Tibial nerve (tissue), 4 donors: ENCODE data around the gene AAK1. TPM values are rescaled to one million over a fixed set of nuclear protein-coding genes. Genes with fewer than 3 reads are reported as not detected.
A peak's percentile ranks its signal among the peaks of the same experiment; 100 is the strongest.

ENCODE experiments used
- DNase-seq, 2 donors: peaks; one replicate each; pipeline ENCODE4 v3.0.0-alpha.2; 2019; ENCODE audit warnings: low spot score in 2 of 2
- H3K27ac ChIP-seq, 4 donors: fragments of 200-600 bp; sonication (generic) in 3 of 4; one replicate each; pipeline ENCODE4 v1.5.1; 2017 to 2019; ENCODE audit warnings: mild to moderate bottlenecking in 1 of 4
- H3K27me3 ChIP-seq, 2 donors: fragments of 200-600 bp; sonication (generic) in 1 of 2; one replicate each; pipeline versions ENCODE4 v1.5.1 to v1.6.0; 2017 to 2019
- H3K36me3 ChIP-seq, 3 donors: fragments of 200-600 bp; sonication (generic); one replicate each; pipeline ENCODE4 v1.5.1; 2018 to 2019
- H3K4me1 ChIP-seq, 4 donors: fragments of 200-600 bp; sonication (generic) in 3 of 4; one replicate each; pipeline ENCODE4 v1.5.1; 2017 to 2019
- H3K4me3 ChIP-seq, 4 donors: fragments of 200-600 bp; sonication (generic) in 3 of 4; one replicate each; pipeline ENCODE4 v1.5.1; 2017 to 2019; ENCODE audit warnings: mild to moderate bottlenecking in 1 of 4, moderate library complexity in 1 of 4
- H3K9me3 ChIP-seq, 4 donors: fragments of 200-600 bp; sonication (generic) in 3 of 4; one replicate each; pipeline ENCODE4 v1.5.1; 2017 to 2019
- EP300 ChIP-seq, 2 donors: sonication (generic); formaldehyde crosslinking; IDR thresholded peaks; one replicate each; pipeline ENCODE4 v1.6.1; 2017; ENCODE audit warnings: antibody characterized with exemption in 2 of 2, mild to moderate bottlenecking in 1 of 2
- POLR2A ChIP-seq, 2 donors: fragments of 450-650 bp; IDR thresholded peaks; one replicate each; pipeline ENCODE4 v1.6.1; 2017; ENCODE audit warnings: antibody characterized with exemption in 2 of 2, mild to moderate bottlenecking in 2 of 2, moderate library complexity in 2 of 2
- WGBS, 2 donors: methylation state at CpG; one replicate each; pipeline ENCODE4 v1.1.5; 2018; 5-methylcytosine and 5-hydroxymethylcytosine counted together
- total RNA-seq, 4 donors: library from RNA; depleted of rRNA; stranded (reverse); fragments of >200 nt; gene quantifications; one replicate each; pipeline ENCODE4 v1.1.0, GENCODE V29; 2016
- TF ChIP-seq, protein P1 (sequence below), 5 experiments: fragments of 200-600 bp in 3 of 5; fragments of 450-650 bp in 2 of 5; sonication (generic) in 3 of 5; IDR thresholded peaks; one replicate each; pipeline ENCODE4 v1.5.1; 2016 to 2019; ENCODE audit warnings: antibody characterized with exemption in 5 of 5, mild to moderate bottlenecking in 3 of 5, moderate library complexity in 2 of 5

AAK1 gene
- total RNA-seq, 4 donors from 2014 or later = 29.2 to 70.5 (median 44.5) TPM

DNA sequence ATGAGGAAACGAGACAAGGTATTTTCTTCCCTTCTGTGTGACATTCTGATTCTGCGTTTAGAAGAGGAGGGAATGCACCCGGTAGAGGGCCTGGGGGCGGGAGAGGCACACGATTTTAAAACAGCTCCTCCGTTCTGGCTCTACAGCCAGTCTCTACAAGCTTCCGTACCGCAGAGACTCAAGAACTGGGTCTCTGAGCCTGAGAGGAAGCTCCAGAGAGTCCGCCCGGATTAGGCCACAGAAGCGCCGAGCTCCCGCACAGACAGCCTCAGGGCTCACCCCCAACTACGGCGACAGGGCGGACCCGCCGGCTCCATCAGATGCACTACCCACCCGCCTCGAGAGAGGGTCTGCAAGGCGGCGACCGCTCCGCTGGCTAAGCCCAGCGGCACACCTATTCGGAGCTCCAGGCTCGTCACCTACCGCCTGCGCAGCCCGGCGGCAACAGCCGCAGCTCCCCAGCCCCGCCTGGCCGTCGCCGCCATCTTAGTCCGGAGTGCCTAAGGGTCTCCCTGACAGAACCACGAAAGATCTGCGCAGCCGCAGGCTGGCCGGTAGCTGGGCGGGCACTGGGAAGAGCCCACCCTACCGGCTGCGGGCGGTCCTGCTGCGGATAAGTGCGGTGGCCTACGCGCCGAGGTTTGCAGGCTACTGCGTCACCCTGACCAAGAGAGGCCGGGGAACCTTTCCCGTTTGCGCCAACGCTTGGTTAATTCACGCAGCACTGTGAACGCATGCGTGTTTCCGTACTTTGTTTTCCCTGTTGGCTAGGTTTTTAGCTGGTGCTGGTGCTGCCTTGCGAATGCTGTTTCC, 206.4 kb downstream of the AAK1 start, which contains the start of gene NFU1:
TSS of gene NFU1 (minus strand) at position 498 of the 813 bp plus-strand sequence. CDS start at position 485, 13 bp downstream.
- Histone ChIP-seq H3K4me3 (peak within 1 kb of the TSS; percentile 72 to 97 (median 88)), H3K27ac (peak within 1 kb of the TSS; percentile 96 to 99 (median 98)), H3K36me3 (no peaks in the 10 kb centered on the region), H3K9me3 (no peaks in the 10 kb centered on the region), H3K27me3 (no peaks in the 10 kb centered on the region), H3K4me1 (peaks cover 0 to 31% (median 10%) of the 10 kb centered on the region in 4 donors)
- WGBS, 2 donors = 0% methylated on average over 46 to 52 of the region's 60 CpGs
- peak; percentile 82 to 83 for DNase-seq
- TF ChIP-seq POLR2A (IDR thresholded peaks at IDR 0.05) (peak; percentile 34 to 92), EP300 (IDR thresholded peaks at IDR 0.05) (peak in 1 of 2 donors; percentile 96)
- TF ChIP-seq, protein P1, sequence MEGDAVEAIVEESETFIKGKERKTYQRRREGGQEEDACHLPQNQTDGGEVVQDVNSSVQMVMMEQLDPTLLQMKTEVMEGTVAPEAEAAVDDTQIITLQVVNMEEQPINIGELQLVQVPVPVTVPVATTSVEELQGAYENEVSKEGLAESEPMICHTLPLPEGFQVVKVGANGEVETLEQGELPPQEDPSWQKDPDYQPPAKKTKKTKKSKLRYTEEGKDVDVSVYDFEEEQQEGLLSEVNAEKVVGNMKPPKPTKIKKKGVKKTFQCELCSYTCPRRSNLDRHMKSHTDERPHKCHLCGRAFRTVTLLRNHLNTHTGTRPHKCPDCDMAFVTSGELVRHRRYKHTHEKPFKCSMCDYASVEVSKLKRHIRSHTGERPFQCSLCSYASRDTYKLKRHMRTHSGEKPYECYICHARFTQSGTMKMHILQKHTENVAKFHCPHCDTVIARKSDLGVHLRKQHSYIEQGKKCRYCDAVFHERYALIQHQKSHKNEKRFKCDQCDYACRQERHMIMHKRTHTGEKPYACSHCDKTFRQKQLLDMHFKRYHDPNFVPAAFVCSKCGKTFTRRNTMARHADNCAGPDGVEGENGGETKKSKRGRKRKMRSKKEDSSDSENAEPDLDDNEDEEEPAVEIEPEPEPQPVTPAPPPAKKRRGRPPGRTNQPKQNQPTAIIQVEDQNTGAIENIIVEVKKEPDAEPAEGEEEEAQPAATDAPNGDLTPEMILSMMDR (IDR thresholded peaks at IDR 0.05) = peak; percentile 54 to 92 (median 89)

- Histone ChIP-seq H3K4me1 (peaks cover 0 to 31% (median 10%) of the 10 kb centered on the region in 4 donors), H3K9me3 (no peaks in the 10 kb centered on the region), H3K36me3 (peaks cover 0 to under 1% (median 0%) of the 10 kb centered on the region in 3 donors), H3K4me3 (peak overlapping the region; percentile 72 to 97 (median 88)), H3K27me3 (no peaks in the 10 kb centered on the region), H3K27ac (peak overlapping the region; percentile 96 to 99 (median 98))
- no peak for DNase-seq
- TF ChIP-seq, protein P1 (IDR thresholded peaks at IDR 0.05) = no peak
- TF ChIP-seq POLR2A (IDR thresholded peaks at IDR 0.05) (no peak), EP300 (IDR thresholded peaks at IDR 0.05) (no peak)
- 5 to 6% methylated on average over 5 of the region's 5 CpGs for WGBS, 2 donors
Observed at GRCh38 chr2:69436596-69436937, 207.0 kb downstream of the AAK1 start.

- WGBS, 2 donors = 73% methylated on average over 5 of the region's 5 CpGs
- peak overlapping the region in 1 of 4 donors; percentile 58 for H3K27ac ChIP-seq
- no peaks in the 10 kb centered on the region for H3K9me3 ChIP-seq
- no peak for DNase-seq
- H3K4me1 ChIP-seq = peaks cover 0 to 38% (median 10%) of the 10 kb centered on the region in 4 donors
- H3K27me3 ChIP-seq = no peaks in the 10 kb centered on the region
- H3K4me3 ChIP-seq = no peak overlapping the region
- TF ChIP-seq, protein P1 (IDR thresholded peaks at IDR 0.05) = no peak
- no peak for TF ChIP-seq EP300 (IDR thresholded peaks at IDR 0.05)
- no peak for TF ChIP-seq POLR2A (IDR thresholded peaks at IDR 0.05)
- peaks cover 0 to 18% (median 0%) of the 10 kb centered on the region in 3 donors for H3K36me3 ChIP-seq
Observed at GRCh38 chr2:69434753-69435152, 208.8 kb downstream of the AAK1 start.

DNA sequence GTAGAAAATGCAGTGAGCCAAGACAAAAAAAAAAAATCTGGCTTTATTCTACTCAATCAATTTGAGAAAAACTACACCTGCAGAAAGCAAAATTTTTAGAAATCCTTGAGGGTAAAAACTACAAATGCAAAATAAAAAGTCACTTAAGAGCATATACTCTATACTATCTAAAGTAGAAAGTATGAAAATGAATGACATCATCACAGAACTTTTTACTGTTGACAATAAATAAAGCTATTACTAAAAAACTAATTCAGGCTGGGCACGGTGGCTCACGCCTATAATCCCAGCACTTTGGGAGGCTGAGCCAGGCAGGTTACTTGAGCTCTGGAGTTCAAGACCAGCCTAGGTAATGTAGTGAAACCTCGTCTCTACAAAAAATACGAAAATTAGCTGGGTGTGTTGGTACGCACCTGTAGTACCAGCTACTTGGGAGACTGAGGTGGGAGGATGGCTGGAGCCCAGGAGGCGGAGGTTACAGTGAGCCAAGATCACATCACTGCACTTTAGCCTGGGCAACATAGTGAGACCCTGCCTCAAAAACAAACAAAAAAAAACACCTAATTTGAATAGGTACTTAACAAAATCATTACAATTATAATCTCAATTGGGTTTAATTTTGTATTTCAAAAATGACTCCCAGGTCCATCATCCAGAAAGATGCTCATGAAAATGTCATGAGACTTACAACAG, 213.9 kb downstream of the AAK1 start:
- Histone ChIP-seq H3K4me1 (peaks cover 0 to 12% (median 0%) of the 10 kb centered on the region in 4 donors), H3K4me3 (no peak overlapping the region), H3K9me3 (no peaks in the 10 kb centered on the region), H3K27ac (no peak overlapping the region), H3K36me3 (peaks cover 0 to 65% (median 0%) of the 10 kb centered on the region in 3 donors), H3K27me3 (no peaks in the 10 kb centered on the region)
- no peak for TF ChIP-seq EP300 (IDR thresholded peaks at IDR 0.05)
- no peak for TF ChIP-seq POLR2A (IDR thresholded peaks at IDR 0.05)
- TF ChIP-seq, protein P1 (IDR thresholded peaks at IDR 0.05) = no peak
- DNase-seq = no peak
- 89 to 92% methylated on average over 6 of the region's 6 CpGs for WGBS, 2 donors
